Testis (tissue), 3 donors: Measurements from ENCODE around the gene DGKZ. TPM values are rescaled to one million over a fixed set of nuclear protein-coding genes. Genes with fewer than 3 reads are reported as not detected.

Experiments
- DNase-seq: peaks from one replicate; pipeline ENCODE4 v3.0.0-alpha.2; 2019
- H3K27ac ChIP-seq, 2 donors: fragments of 200-600 bp; sonication (generic); one replicate each; pipeline ENCODE4 v1.5.1; 2019
- H3K27me3 ChIP-seq: fragments of 200-600 bp; sonication (generic); one replicate; pipeline ENCODE4 v1.5.1; 2019
- H3K36me3 ChIP-seq: fragments of 200-600 bp; sonication (generic); one replicate; pipeline ENCODE4 v1.5.1; 2017; ENCODE audit warnings: low read depth; ENCODE audit errors: missing control alignments
- H3K4me1 ChIP-seq: fragments of 200-600 bp; sonication (generic); one replicate; pipeline ENCODE4 v1.5.1; 2019
- H3K4me3 ChIP-seq, 2 donors: fragments of 200-600 bp; sonication (generic); one replicate each; pipeline ENCODE4 v1.5.1; 2017 to 2019
- H3K9me3 ChIP-seq: fragments of 200-600 bp; sonication (generic); one replicate; pipeline ENCODE4 v1.5.1; 2017
- CTCF ChIP-seq, 3 experiments: fragments of 450-650 bp in 2 of 3; fragments of 200-600 bp in 1 of 3; sonication (generic) in 1 of 3; IDR thresholded peaks; one replicate each; pipeline ENCODE4 v1.5.1; 2016 to 2019; ENCODE audit warnings: antibody characterized with exemption in 3 of 3, mild to moderate bottlenecking in 2 of 3, moderate library complexity in 1 of 3
- POLR2A ChIP-seq: fragments of 450-650 bp; IDR thresholded peaks from one replicate; pipeline ENCODE4 v1.6.1; 2017; ENCODE audit warnings: antibody characterized with exemption, mild to moderate bottlenecking, moderate library complexity
- WGBS, 2 donors: methylation state at CpG; one replicate each; pipeline ENCODE4 v1.1.5; 2018; 5-methylcytosine and 5-hydroxymethylcytosine counted together
- intact Hi-C: fragments of 100-400 bp; cut with DNase I; formaldehyde crosslinking; loops from one replicate; pipeline ENCODE4 v1.15.1; 2023; ENCODE audit warnings: low total_unique reads
- polyA plus RNA-seq: library from polyadenylated mRNA; stranded (reverse); fragments of 350-450 nt; fragmentation: Illumina TruSeq; extraction: RNeasy Lipid Tissue Mini Kit (QIAGEN cat#74804); gene quantifications from one replicate; pipeline ENCODE4 v1.2.3, GENCODE V29; 2014; ENCODE audit warnings: low read depth, low replicate concordance; ENCODE audit not compliant: insufficient read depth
- total RNA-seq, 2 donors: library from RNA; depleted of rRNA; stranded (reverse); fragments of >200 nt; gene quantifications; one replicate each; pipeline ENCODE4 v1.2.3, GENCODE V29; 2016

DGKZ gene
- total and polyA plus RNA-seq, 3 donors from 2014 or later = 33.8 to 104 (median 67.2) TPM

GRCh38 chr11:46386674-46387073 is 39.4 kb downstream of the DGKZ start:
- Histone ChIP-seq H3K4me3 (no peak overlapping the region), H3K4me1 (peaks cover 28% of the 10 kb centered on the region), H3K36me3 (no peaks in the 10 kb centered on the region), H3K9me3 (no peaks in the 10 kb centered on the region), H3K27me3 (no peaks in the 10 kb centered on the region), H3K27ac (no peak overlapping the region)
- TF ChIP-seq POLR2A (no peak), CTCF (IDR thresholded peaks at IDR 0.05) (no peak)
- WGBS, 2 donors = 80 to 90% methylated on average over 4 of the region's 4 CpGs
- intact Hi-C loops = no loop called here
- no peak for DNase-seq

- DNase-seq = no peak
- no peak for TF ChIP-seq CTCF (IDR thresholded peaks at IDR 0.05)
- no peak for TF ChIP-seq POLR2A
- peaks cover 20% of the 10 kb centered on the region for H3K4me1 ChIP-seq
- no peaks in the 10 kb centered on the region for H3K9me3 ChIP-seq
- H3K4me3 ChIP-seq = no peak overlapping the region
- 75 to 85% methylated on average over 5 of the region's 5 CpGs for WGBS, 2 donors
- intact Hi-C loops = no loop called here
- no peaks in the 10 kb centered on the region for H3K27me3 ChIP-seq
- H3K27ac ChIP-seq = no peak overlapping the region
- no peaks in the 10 kb centered on the region for H3K36me3 ChIP-seq
Measured at GRCh38 chr11:46387456-46387855, 40.2 kb downstream of the DGKZ start.

GRCh38 chr11:46387919-46388618 is 40.8 kb downstream of the DGKZ start:
- H3K9me3 ChIP-seq = no peaks in the 10 kb centered on the region
- intact Hi-C loops = no loop called here
- H3K27me3 ChIP-seq = no peaks in the 10 kb centered on the region
- H3K27ac ChIP-seq = no peak overlapping the region
- TF ChIP-seq POLR2A (no peak), CTCF (IDR thresholded peaks at IDR 0.05) (no peak)
- no peaks in the 10 kb centered on the region for H3K36me3 ChIP-seq
- 47 to 64% methylated on average over 7 to 24 of the region's 24 CpGs for WGBS, 2 donors
- peaks cover 24% of the 10 kb centered on the region for H3K4me1 ChIP-seq
- H3K4me3 ChIP-seq = no peak overlapping the region
- DNase-seq = no peak

DNA sequence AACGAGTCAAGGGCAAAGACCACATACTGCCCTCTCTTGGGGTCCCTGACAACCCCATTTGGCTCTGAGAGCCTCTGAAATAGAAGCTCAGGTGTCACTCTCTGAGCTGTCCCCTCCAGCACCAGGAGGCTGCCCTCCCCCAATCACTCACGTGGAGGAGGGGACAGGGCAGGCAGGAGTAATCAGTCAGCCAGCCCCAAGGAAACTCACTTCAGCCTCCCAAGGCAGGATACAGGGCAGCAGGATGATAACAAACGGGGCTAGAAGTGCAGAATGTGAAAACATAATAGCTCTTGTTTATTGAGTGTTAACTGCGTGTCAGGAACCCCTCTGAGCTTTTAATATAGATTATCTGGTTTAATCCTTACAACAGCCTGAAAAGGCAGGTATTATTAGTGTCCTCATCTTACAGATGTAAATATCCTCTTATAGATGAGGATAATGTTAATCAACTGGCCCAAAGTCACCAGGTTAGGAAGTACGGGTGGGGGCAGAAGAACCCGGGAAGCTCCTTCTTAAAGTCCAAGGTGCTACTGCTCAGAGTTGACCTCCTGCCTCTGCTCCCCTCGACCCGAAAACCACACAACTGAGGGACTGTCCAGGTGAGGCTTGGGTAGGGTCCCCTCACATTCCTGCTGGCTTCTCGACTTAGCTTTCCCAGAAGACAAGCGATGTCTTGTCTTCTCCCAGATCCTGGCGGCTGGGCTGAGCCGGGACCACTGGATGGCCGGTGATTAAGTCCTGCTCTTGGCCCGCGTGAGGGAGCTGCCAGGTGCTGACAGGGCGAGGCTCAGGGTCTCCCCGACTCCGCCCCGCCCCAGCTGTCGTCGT is 41.6 kb downstream of the DGKZ start:
- Histone ChIP-seq H3K27me3 (no peaks in the 10 kb centered on the region), H3K27ac (no peak overlapping the region), H3K9me3 (no peaks in the 10 kb centered on the region), H3K36me3 (no peaks in the 10 kb centered on the region), H3K4me3 (peak overlapping the region in 1 of 2 donors; percentile 23), H3K4me1 (peaks cover 27% of the 10 kb centered on the region)
- intact Hi-C loops = no loop called here
- no peak for DNase-seq
- WGBS, 2 donors = 7 to 18% methylated on average over 6 to 21 of the region's 21 CpGs
- TF ChIP-seq CTCF (IDR thresholded peaks at IDR 0.05) (no peak), POLR2A (no peak)
